Measurements from ENCODE around the gene CSGALNACT2. TPM values are rescaled to one million over a fixed set of nuclear protein-coding genes. Genes with fewer than 3 reads are reported as not detected.

CSGALNACT2 gene
- total and polyA plus RNA-seq, 2 of the 13 experiments (the other 11 are each of a cell fraction or from before 2014, with no cell fraction given): 3.3 to 7.1 TPM

DNA sequence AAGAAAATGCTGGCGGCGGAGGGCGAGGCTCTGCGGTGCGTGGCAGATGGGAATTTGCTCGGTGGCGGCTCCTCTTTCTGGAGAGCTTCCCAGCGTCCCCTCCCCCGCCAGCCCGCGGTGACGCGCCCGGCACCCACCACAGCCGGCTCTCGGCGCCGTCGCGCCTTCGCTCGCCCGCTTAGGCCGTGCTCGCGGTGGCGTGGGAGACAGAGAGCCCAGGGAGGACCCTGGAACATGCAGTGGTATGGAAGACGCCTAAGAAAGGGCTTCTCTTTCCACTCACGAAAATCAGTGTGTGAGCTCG is 576 bp upstream of the CSGALNACT2 start (continued):
- TF ChIP-seq TEAD2 (CRISPR knock-in tag; IDR thresholded peaks at IDR 0.05) (no peak), KLF12 (CRISPR knock-in tag; IDR thresholded peaks at IDR 0.05; ENCODE audit: borderline replicate concordance) (0 out of 2 replicates have a peak, but pooled peaks have one; percentile 47), ZNF501 (CRISPR knock-in tag; IDR thresholded peaks at IDR 0.05) (peak; percentile 75), ZNF605 (CRISPR knock-in tag; IDR thresholded peaks at IDR 0.05) (peak; percentile 63; the same call in 1 of the 2 replicates), ZNF790 (CRISPR knock-in tag; IDR thresholded peaks at IDR 0.05; ENCODE audit: borderline replicate concordance) (no peak), PITX1 (CRISPR knock-in tag; IDR thresholded peaks at IDR 0.05) (no peak), TRIM24 (CRISPR knock-in tag; IDR thresholded peaks at IDR 0.05) (no peak), KLF6 (CRISPR knock-in tag; IDR thresholded peaks at IDR 0.05) (no peak), ZNF850 (CRISPR knock-in tag; conservative IDR thresholded peaks at IDR 0.05) (no peak)
- TF ChIP-seq, protein P1, sequence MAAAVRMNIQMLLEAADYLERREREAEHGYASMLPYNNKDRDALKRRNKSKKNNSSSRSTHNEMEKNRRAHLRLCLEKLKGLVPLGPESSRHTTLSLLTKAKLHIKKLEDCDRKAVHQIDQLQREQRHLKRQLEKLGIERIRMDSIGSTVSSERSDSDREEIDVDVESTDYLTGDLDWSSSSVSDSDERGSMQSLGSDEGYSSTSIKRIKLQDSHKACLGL (CRISPR knock-in tag; IDR thresholded peaks at IDR 0.05): 0 out of 2 replicates have a peak, but pooled peaks have one; percentile 22
- TF ChIP-seq, protein P2, sequence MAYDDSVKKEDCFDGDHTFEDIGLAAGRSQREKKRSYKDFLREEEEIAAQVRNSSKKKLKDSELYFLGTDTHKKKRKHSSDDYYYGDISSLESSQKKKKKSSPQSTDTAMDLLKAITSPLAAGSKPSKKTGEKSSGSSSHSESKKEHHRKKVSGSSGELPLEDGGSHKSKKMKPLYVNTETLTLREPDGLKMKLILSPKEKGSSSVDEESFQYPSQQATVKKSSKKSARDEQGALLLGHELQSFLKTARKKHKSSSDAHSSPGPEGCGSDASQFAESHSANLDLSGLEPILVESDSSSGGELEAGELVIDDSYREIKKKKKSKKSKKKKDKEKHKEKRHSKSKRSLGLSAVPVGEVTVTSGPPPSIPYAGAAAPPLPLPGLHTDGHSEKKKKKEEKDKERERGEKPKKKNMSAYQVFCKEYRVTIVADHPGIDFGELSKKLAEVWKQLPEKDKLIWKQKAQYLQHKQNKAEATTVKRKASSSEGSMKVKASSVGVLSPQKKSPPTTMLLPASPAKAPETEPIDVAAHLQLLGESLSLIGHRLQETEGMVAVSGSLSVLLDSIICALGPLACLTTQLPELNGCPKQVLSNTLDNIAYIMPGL (CRISPR knock-in tag; IDR thresholded peaks at IDR 0.05; ENCODE audit: borderline replicate concordance in 1 of 2, low read depth in 1 of 2): peak in 1 of 2 experiments; percentile 53; a peak in 2 of 4 replicates
- TF ChIP-seq, protein P3, sequence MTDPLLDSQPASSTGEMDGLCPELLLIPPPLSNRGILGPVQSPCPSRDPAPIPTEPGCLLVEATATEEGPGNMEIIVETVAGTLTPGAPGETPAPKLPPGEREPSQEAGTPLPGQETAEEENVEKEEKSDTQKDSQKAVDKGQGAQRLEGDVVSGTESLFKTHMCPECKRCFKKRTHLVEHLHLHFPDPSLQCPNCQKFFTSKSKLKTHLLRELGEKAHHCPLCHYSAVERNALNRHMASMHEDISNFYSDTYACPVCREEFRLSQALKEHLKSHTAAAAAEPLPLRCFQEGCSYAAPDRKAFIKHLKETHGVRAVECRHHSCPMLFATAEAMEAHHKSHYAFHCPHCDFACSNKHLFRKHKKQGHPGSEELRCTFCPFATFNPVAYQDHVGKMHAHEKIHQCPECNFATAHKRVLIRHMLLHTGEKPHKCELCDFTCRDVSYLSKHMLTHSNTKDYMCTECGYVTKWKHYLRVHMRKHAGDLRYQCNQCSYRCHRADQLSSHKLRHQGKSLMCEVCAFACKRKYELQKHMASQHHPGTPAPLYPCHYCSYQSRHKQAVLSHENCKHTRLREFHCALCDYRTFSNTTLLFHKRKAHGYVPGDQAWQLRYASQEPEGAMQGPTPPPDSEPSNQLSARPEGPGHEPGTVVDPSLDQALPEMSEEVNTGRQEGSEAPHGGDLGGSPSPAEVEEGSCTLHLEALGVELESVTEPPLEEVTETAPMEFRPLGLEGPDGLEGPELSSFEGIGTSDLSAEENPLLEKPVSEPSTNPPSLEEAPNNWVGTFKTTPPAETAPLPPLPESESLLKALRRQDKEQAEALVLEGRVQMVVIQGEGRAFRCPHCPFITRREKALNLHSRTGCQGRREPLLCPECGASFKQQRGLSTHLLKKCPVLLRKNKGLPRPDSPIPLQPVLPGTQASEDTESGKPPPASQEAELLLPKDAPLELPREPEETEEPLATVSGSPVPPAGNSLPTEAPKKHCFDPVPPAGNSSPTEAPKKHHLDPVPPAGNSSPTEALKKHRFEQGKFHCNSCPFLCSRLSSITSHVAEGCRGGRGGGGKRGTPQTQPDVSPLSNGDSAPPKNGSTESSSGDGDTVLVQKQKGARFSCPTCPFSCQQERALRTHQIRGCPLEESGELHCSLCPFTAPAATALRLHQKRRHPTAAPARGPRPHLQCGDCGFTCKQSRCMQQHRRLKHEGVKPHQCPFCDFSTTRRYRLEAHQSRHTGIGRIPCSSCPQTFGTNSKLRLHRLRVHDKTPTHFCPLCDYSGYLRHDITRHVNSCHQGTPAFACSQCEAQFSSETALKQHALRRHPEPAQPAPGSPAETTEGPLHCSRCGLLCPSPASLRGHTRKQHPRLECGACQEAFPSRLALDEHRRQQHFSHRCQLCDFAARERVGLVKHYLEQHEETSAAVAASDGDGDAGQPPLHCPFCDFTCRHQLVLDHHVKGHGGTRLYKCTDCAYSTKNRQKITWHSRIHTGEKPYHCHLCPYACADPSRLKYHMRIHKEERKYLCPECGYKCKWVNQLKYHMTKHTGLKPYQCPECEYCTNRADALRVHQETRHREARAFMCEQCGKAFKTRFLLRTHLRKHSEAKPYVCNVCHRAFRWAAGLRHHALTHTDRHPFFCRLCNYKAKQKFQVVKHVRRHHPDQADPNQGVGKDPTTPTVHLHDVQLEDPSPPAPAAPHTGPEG (CRISPR knock-in tag; IDR thresholded peaks at IDR 0.05): no peak
- TF ChIP-seq, protein P4, sequence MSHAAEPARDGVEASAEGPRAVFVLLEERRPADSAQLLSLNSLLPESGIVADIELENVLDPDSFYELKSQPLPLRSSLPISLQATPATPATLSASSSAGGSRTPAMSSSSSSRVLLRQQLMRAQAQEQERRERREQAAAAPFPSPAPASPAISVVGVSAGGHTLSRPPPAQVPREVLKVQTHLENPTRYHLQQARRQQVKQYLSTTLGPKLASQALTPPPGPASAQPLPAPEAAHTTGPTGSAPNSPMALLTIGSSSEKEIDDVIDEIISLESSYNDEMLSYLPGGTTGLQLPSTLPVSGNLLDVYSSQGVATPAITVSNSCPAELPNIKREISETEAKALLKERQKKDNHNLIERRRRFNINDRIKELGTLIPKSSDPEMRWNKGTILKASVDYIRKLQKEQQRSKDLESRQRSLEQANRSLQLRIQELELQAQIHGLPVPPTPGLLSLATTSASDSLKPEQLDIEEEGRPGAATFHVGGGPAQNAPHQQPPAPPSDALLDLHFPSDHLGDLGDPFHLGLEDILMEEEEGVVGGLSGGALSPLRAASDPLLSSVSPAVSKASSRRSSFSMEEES (CRISPR knock-in tag; IDR thresholded peaks at IDR 0.05): no peak
- TF ChIP-seq, protein P5, sequence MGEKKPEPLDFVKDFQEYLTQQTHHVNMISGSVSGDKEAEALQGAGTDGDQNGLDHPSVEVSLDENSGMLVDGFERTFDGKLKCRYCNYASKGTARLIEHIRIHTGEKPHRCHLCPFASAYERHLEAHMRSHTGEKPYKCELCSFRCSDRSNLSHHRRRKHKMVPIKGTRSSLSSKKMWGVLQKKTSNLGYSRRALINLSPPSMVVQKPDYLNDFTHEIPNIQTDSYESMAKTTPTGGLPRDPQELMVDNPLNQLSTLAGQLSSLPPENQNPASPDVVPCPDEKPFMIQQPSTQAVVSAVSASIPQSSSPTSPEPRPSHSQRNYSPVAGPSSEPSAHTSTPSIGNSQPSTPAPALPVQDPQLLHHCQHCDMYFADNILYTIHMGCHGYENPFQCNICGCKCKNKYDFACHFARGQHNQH (CRISPR knock-in tag; IDR thresholded peaks at IDR 0.05): no peak
- TF ChIP-seq, protein P6, sequence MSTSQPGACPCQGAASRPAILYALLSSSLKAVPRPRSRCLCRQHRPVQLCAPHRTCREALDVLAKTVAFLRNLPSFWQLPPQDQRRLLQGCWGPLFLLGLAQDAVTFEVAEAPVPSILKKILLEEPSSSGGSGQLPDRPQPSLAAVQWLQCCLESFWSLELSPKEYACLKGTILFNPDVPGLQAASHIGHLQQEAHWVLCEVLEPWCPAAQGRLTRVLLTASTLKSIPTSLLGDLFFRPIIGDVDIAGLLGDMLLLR (CRISPR knock-in tag; IDR thresholded peaks at IDR 0.05): no peak
- TF ChIP-seq, protein P7, sequence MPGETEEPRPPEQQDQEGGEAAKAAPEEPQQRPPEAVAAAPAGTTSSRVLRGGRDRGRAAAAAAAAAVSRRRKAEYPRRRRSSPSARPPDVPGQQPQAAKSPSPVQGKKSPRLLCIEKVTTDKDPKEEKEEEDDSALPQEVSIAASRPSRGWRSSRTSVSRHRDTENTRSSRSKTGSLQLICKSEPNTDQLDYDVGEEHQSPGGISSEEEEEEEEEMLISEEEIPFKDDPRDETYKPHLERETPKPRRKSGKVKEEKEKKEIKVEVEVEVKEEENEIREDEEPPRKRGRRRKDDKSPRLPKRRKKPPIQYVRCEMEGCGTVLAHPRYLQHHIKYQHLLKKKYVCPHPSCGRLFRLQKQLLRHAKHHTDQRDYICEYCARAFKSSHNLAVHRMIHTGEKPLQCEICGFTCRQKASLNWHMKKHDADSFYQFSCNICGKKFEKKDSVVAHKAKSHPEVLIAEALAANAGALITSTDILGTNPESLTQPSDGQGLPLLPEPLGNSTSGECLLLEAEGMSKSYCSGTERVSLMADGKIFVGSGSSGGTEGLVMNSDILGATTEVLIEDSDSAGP (CRISPR knock-in tag; IDR thresholded peaks at IDR 0.05; ENCODE audit: borderline replicate concordance): peak; percentile 72; the same call in 1 of the 2 replicates

Measured in HepG2 (cell line).